Erythroblast (primary cell): Measurements from ENCODE around the gene AGPAT4.

Source experiments
- DNase-seq, 2 experiments: peaks; one replicate each; lab custom pipeline; 2025; lab: John Stamatoyannopoulos, UW
- GATA1 ChIP-seq: IDR thresholded peaks from 2 replicates; pipeline ENCODE4 v1.6.1; 2011; ENCODE audit warnings: low read depth, mild to moderate bottlenecking, control low read depth, low read length, moderate library complexity
- POLR2A ChIP-seq: IDR thresholded peaks from 2 replicates; pipeline ENCODE4 v1.6.1; 2011; ENCODE audit warnings: mild to moderate bottlenecking, low read length

Gene AGPAT4

GRCh38 chr6:161140554-161140875, 133.3 kb downstream of the AGPAT4 start:
- DNase-seq, result no peak
- TF ChIP-seq POLR2A, result no peak
- no peak for TF ChIP-seq GATA1

GRCh38 chr6:161139766-161140553, 133.9 kb downstream of the AGPAT4 start:
- TF ChIP-seq POLR2A (no peak), GATA1 (no peak)
- DNase-seq, result peak; percentile 59 to 61

GRCh38 chr6:161139304-161139765, 134.5 kb downstream of the AGPAT4 start:
- TF ChIP-seq POLR2A, result no peak
- TF ChIP-seq GATA1, result no peak
- DNase-seq, result no peak

DNA sequence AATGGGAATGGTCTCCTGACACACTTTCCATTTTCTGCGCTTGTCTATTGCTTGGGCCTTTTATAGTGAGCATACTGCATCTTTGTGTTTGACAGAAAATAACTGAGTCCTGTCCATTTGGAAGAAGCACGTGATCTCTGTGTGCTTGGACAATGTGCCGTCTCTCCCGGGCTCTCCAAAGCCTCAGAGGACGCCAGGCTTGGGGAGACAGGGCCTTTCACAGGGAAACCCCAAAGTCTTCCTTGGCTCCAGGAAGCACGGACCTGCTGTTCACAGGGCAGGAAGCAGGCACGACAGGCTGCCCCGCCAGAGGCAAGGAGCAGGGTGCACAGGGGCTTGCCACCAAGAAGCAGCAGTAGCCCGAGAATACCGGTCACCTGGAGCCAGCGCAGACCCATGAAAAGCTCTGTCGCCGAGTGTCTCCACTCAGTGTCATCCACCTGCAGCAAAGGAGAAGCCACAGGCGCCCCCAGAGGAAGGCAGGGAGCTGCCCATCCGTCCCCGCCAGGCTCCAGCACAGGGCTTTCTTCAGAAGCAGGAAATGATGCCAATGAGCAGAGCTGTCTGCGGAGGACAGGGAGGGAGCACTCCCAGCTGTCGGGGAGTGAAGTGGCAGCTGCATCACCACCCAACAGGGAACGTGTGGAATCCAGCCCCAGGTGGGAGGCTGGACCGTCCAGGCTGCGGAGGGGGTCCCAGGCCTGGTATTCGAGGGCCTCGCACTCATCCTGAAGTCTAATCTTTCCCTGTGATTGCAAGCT, 135.1 kb downstream of the AGPAT4 start:
- no peak for TF ChIP-seq GATA1
- no peak for TF ChIP-seq POLR2A
- no peak for DNase-seq

DNA sequence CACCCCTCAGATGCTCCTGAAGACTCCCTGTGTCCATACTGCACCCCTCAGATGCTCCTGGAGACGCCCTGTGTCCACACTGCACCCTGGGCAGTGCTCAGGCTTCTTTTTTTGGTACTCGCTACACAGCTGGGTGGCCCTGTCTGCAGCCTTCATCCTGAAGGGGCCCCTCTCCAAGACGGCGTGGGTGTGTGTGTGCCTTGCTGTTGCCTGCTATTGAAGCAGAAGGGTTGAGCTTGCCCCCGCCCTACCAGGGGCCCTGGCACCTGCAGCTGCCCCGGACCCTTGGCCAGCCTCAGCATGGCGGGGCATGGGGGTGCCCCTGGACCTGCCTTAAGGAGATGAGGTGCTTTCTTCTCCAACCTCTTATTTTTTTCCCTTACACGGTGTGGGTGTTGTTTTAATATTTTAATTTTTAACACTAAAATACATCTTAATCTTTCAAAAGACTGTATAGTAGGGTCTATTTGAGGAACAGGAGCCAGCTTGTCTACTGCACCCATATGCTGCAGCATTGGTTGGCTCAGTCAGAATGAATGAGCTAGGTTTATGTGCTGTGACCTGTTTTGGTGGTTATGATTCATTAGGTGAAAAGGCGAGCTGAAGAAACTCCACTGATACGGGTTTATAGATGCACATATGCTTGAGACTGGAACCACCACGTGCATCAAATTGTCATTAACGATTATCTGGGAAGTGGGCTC, 135.9 kb downstream of the AGPAT4 start:
- DNase-seq, result no peak

GRCh38 chr6:161137320-161137719, 136.5 kb downstream of the AGPAT4 start:
- TF ChIP-seq POLR2A (no peak), GATA1 (no peak)
- no peak for DNase-seq

More for the DNA sequence above, 135.9 kb downstream of the AGPAT4 start:
- no peak for TF ChIP-seq POLR2A
- no peak for TF ChIP-seq GATA1

- TF ChIP-seq POLR2A (no peak), GATA1 (no peak)
- no peak for DNase-seq
Observed at GRCh38 chr6:161136655-161137054, 137.2 kb downstream of the AGPAT4 start.

DNA sequence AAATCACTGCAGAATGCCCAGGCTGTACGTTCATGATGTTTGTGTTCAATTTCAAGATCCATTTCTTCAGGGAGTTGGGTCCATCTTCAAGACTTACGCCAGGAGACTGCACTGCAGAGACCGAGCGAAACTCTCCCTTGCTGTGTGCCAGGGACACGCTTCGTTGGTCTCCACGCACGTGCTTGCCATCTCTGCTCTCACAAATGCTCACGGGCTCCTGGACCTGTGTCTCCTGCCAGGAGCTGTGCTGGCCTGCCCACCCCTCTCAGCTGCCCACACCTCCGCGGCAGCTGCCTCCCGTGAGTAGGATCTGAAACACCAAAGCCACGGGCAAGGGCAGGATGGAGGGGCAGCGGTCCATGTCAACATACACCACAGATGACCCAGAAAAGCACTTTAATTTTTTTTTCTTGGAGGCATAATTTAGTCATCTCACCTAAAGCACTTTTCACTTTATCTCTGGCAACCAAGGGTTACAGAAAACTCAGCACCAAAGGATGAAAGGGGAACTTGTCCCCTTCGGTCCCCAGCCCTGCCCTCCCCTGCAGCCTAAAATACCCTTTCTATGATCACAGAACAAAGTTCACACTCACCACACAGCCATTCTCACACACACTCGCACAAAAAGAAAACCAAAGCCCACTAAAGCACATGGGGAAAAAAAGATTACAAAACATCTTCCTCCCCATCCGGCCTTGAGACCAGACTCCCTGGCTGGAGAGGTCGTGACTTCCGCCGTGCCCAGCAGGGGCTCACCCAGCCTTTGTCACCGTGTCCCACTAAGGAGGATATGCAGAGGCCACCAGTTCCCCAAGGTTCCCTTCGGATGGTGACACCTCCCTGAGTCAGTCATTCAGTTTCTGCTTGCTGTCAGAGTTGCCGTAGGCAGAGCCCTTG, 137.9 kb downstream of the AGPAT4 start:
- DNase-seq, result no peak
- TF ChIP-seq POLR2A, result no peak
- no peak for TF ChIP-seq GATA1

GRCh38 chr6:161134550-161135298, 139.1 kb downstream of the AGPAT4 start:
- no peak for DNase-seq
- TF ChIP-seq POLR2A, result no peak

DNA sequence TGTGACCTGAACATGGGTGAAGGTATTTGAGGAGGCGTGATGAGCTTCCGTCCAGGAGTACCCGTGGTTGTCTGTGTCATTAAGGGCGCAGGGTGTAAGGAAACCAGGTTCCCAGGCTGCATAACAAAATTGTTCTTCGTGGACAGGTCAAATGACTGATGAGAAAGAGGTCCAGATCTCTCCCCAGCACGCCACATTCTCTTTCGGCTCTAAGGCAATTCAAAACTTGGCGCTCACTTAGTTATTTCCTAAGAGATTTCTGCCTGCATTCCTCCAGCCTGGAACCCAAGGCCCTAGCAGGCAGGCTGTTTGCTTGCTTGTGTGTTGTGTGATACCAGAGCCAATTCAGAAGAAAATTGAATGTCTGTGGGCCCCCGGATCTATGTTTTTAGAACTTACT, 139.9 kb downstream of the AGPAT4 start:
- TF ChIP-seq POLR2A (no peak), GATA1 (no peak)
- DNase-seq, result no peak

DNA sequence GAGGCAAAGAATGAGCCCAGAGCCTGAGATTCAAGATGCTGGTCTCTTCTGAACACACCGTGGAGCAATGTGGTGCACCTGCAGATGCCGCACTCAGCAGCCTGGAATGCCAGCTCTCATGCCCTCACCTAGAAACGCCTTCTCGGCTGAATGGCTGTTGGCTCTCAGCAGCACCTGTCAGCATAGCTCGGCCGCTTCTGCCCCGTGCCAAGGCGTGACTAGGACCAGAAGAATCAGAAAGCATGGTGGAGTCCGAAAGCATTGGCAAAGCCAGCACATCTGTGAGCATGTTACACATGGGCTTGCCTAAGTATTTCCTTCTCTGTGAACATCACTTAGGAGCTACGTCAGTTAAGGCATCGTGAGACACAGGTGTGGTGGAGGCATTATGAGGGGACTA, 141.5 kb downstream of the AGPAT4 start:
- DNase-seq, result no peak
- TF ChIP-seq GATA1 (no peak), POLR2A (no peak)

DNA sequence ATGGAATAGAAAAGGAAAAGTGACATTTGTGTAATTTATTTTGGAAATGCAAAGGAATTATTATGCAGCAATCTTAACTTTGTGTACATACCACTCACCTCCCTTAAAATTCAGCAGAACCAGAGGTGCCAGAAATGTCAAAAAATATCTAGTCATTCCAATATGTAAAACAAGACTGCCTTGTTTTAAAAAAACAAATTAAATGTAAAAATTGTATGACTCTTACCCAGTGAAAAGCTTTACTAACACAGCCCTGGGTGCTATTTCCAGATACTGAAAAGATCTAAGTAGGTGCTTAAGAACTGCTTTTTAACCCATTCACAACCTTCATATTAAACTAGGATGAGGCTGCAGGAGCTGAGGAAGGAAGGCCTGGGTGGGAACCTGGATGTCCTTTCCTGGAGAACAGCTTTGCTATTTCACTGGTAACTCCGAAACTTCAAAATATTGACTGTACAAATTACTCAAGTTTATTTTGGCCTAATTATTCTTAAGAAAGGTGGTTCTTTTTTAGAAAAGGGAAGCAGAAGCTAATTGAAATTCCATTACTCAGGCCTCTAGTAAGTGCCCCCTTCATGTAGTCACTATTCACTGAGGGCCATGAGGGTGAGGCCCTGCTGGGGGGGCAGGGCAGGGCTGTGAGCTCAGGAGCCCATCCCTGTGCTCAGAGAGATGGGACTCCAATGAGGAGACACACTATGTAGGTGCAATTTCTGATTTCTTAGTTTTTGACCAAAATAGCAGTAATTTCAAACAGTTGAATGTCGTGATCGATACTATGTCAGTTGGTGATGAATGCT, 142.7 kb downstream of the AGPAT4 start:
- DNase-seq, result no peak
- TF ChIP-seq GATA1, result no peak
- no peak for TF ChIP-seq POLR2A

- peak; percentile 39 to 65 for DNase-seq
- no peak for TF ChIP-seq GATA1
- no peak for TF ChIP-seq POLR2A
Observed at GRCh38 chr6:161130541-161130940, 143.3 kb downstream of the AGPAT4 start.
